ENCODE results near the gene ANKRD65.
"Not testable (repeated sequence)": the region's sequence is repeated elsewhere in the genome, so short reads cannot be mapped to it uniquely, and the experiment has no call there.

The ANKRD65 gene

DNA sequence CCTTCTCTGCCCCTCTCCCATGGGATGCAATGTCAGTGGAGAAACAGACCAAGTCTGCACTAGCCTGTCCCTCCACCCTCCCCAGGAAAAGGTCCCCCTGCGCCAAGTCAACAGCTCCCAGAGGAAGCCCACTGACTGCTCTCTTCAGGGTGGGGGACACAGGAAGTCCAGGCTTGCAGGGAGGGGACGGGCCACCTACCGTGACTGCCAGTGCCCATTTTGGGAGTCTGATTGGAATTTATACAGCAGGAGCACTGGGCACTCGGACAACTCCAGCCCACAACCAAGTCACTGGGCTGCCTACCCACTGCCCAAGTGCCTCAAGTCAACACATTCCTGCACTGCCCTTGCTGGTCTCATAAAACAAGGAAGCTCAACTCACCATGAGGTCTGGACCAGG lies 28.1 kb downstream of the ANKRD65 start:
- no peak for DNase-seq

DNA sequence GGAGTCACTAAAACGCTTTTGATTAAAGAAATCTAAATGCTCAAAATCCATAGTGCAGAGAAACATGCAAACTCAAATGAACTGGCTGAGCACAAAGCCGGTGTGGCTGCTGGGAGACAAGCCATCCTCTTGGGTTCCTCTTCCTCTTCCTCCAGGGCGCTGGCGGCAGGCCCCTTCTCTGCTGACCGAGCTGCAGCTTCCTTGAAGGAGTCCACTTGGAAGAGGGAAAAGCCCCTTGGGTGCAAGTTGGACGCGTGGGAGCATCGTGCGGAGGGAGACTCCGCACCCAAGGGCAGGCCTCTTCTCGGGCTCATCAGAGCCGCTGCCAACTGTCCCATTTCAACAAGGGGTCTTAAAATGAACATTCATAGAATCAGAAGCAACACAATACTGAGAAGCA lies 29.9 kb downstream of the ANKRD65 start:
- DNase-seq, result no peak

DNA sequence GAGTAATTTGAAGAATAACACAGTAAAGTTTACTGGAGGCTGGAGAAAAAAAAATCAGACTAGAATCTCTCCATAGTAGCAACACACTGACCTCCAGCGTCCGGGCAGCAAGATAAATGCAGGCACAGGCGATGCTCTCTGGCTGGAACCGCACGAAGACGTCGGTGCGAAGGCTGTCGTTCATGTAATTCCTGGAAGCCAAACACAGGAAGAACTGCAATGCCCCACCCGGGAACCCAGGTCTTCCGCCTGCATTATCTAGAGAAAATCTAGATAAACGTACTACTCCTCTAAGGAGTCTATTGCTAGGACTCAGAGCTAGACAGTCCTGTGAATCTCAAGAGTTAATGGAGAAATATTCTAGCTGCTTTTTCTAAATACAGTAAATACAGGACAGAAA lies 30.4 kb downstream of the ANKRD65 start:
- DNase-seq, result no peak

DNA sequence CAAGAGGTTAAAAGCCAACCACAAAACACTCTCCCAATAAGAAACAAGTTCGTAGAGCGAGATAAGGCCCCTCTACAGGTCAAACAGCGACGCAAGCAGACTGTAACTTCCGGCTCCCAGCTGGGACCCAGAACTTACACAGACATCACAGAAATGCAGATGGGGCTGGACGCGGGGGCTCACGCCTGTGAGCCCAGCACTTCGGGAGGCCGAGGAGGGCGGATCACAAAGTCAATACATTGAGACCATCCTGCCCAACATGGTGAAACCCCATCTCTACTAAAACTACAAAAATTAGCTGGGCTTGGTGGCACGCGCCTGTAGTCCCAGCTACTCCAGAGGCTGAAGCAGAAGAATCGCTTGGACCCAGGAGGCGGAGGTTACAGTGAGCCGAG lies 33.0 kb downstream of the ANKRD65 start:
- no peak for DNase-seq

DNA sequence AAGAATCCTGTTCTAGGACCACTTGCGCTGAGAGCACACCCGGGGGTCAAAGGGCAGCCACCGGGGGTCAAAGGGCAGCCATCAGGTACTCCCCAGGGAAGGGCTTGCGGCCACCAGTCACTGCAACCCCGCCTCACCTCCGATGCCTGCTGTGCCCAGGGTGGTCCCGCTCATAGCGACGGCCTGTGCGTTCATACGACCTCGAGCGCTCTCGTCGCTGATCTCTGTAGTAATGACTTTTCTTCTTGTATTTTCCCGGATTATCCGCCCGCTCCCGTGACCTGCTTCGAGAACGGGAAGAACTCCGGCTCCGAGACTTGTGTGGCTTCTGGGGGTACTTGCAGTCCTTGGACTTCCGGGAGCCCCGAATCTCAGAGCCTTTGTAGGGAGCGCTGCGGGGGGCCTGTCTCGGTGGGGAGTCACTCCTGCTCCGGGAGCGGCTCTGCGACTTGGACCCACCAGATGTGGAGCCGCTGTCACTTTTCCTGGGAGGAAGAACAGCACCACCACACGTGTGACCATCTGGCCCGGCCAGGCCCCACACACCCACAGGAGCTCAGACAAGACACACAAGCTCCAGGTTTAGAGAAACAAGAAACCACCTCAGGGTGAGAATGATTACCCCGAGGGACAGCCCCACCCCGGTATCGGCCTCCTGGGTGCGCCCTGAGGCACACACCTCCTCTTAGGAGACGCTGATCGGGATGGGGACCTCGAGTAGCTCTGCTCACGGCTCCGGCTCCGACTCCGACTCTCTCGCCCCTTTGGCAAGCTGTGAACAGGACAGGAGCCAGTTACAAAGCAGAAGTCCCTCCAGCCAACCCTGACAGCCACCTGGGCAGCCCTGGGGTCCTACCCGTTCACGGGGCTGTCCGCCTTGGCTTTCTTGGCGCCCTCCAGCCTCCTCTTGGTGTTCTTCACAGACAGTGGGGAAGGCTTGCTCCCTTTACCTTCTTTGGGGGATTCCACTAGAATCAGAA lies 33.7 kb downstream of the ANKRD65 start:
- no peak for DNase-seq

DNA sequence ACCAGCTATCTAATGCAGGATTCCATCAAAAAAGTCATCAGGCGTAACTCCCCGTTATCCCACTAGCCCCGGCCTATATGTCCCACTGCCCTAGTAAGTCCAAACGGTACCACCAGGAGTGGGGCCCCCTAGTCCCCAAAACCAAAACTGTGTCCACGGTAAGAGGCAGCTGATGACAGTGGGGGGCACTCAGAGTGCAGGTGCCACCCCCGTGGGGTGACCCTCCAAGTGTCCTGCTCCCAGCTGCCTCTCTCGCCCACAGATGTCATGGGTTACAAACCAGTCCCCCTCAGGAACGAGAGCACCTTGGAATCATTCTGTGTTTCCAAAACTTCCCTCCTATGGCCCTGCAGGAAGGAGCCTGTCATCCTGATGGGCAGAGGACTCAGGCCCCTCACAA lies 35.1 kb downstream of the ANKRD65 start:
- no peak for DNase-seq

DNA sequence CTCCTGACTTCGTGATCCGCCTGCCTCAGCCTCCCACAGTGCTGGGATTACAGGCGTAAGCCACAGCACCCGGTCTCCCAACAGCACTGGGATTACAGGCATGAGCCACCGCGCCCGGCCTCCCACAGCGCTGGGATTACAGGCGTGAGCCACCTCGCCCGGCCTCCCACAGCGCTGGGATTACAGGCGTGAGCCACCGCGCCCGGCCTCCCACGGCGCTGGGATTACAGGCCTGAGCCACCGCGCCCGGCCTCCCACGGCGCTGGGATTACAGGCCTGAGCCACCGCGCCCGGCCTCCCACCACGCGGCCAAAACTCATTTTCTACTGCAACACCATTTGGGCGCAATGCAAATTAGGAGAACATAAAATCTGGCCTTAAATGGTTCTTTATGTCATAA lies 35.7 kb downstream of the ANKRD65 start:
- DNase-seq, result not testable (repeated sequence)

DNA sequence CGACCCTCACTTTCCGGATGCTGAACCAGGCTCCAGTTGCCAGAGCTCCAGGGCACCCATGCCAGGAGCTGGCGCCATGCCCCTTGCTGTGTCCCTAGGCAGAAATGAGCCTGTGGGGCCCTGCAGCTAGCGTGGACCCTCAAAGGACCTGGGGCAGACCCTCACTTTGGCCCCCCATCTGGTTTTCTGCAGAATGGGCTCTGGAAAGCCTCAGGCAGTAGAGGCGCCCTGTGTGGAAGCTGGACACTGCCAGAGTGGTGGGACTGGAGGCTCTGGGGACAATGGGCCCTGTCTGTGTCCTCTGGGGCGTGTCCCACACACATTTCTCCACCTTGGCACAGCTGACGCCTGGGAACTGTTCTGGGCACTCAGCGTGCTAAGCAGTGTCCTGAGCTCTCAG lies 39.8 kb downstream of the ANKRD65 start:
- DNase-seq, result no peak

DNA sequence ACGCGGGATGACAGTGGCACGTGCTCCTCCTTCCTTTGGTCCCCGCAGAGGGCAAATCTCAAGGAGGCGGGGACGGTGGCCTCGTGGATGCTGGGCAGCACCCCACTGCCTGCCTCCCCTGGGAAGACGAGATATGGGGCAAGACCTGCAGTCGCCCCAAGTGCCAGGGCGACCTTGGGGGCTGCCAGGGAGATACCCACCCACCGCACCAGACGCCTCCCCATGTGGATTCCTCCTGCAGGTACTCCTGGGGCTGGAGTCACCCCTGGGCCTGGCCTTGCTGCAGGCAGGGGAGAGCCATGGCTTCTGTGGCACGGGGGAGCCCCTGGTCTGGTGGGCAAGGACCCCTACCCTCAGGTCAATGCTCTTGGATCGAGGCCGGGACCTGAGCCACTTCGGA lies 40.2 kb downstream of the ANKRD65 start:
- DNase-seq, result no peak

DNA sequence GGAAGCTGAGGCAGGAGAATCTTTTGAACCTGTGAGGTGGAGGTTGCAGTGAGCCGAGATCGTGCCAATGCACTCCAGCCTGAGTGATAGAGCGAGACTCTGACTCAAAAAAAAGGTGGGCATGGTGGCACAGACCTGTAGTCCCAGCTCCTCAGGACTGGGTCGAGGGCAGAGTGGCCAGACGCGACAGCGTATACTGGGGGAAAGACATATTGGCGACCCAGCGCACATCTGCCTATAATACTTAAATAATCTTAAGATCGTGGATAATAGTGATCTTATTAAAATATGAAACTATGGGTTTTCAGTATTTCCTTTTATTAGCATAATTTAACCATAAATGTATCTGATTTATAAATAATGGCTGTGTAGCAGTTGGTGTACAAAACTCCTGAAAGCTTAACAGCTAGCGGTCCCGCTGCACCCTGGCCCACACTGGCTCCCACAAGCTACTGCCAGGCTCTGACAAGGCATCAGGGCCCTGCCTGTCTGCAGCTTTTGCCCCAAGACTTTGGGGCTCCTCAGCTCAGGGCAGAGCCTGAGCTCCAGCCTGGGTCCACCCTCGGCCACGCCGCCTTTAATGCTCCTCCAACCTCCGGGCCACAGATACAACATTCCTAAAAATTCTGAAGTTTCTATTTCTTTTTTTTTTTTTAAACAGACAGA lies 43.4 kb downstream of the ANKRD65 start:
- DNase-seq, result no peak

DNA sequence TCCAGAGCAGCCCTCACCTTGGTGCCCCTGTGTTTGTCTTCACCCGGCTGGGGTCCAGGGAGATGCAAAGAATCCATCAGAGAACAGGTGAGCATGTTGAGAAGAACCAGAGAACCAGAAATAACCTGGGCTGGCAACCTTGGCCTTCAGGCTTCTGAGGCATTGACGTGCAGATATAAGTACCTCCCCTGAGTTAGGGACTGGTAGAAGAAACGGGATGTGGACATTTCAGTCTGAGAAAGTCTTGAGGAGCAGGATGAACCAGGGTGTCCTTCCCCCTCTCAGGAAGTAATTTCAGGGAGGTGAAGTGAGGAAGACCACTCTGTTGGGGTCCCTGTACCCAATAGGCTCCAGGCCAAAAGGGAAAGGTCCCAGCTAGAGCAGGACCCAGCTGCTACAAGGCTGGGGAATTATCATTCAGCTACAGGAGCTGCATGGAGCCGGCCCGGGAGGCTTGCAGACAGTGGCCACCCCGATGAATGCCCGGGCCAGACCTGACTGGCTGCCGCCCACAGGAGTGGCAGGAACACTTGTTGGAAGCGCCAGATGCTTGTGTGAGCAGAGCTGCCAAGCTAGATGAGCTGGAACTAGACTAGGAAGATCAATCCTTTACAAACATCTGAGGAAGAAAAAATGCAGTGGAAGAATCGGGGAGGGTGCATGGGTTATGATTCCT lies 44.4 kb downstream of the ANKRD65 start:
- DNase-seq, result no peak

DNA sequence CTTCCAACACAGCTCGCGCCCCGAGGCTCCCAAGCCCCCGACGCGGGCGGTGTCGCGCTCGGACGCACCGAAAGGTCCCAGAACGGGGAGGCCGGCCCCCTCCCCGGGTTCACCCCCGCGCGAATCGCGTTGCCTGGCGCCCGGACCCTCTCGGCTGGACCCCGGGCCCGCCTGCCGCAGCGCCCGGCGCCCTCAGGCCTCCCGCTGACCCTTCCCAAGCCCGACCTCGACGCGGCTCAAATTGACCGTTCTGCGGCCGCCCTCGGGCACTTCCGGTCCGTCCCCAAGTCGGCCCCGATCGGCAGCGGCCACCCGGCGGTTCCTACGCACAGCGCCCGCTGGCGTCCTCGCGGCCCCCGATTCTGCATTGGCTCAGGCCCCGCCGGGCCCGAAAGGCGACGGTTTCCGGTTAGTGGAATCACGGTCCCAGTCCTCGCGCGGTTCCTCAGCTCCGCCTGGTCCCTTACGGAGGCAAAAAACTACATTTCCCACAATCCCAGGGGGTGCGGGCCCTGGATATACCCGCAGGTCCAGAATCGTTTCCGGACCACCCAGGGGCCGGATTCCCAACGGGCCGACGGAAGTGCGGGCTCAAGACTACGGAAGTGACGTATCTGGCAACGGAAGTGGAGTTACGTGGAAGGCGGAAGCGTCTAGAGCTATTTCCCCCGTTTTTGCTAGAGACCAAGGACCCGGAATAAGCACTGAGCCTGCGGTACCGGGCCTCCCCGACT lies 46.0 kb downstream of the ANKRD65 start, which contains the start of gene AURKAIP1:
Gene AURKAIP1, minus strand, starts transcription at position 279 of the 734 bp plus-strand sequence. CDS start 451 bp downstream, outside the sequence.
- DNase-seq, result peak; percentile 100

DNA sequence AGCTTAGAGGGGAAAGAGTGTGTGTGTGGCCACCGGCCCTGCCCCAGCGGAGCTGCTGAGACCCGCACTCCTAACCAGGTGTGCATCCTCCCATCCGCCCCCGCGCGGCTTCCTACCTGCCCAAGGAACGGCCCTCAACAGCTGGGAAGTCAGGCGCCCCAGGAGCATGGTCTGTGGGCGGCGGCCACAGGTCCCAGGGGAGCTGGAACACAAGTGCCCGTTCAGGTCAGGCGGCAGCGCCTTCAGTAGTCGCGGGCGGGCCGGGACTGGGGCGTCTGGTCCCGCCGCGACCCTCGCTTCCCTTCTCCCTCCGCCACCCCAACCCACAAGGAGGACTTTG lies 46.5 kb downstream of the ANKRD65 start:
- no peak for DNase-seq

DNA sequence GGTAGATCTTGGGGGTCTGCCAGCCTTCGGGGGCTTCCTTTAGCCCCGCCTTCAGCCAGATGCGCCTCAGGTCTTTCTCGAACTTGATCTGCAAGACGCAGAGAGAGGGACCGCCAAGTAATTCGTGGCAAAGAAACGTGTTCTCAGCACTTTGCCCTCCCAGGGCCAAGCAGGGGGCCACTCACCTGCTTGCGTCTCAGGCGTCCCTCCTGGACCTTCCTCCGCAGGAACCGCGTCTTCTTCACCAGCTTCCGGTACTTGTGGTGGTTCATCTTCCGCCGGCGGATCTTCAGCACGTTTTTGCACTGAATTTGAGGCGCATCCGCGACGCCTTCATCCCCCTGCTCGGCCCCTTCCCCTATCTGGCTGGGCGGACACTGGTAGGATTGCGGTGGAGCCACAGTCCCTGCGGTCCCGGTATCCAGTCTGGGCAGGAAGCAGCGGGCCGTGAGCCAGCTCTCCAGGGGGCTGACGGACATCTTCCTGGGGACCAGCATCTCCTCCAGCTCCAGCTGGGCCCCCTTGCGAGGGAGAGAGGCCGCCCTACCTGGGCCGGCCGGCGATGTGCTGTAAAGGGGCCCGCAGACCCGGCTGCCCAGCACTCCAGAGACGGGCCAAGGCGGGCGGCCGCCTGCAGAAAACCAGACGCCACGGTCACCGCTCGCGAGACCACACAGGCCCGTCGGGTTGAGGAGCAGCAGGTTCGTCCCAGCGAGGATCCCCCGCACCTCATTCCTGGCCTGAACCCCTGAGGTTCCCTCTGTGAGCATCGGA lies 47.1 kb downstream of the ANKRD65 start:
- DNase-seq, result no peak

DNA sequence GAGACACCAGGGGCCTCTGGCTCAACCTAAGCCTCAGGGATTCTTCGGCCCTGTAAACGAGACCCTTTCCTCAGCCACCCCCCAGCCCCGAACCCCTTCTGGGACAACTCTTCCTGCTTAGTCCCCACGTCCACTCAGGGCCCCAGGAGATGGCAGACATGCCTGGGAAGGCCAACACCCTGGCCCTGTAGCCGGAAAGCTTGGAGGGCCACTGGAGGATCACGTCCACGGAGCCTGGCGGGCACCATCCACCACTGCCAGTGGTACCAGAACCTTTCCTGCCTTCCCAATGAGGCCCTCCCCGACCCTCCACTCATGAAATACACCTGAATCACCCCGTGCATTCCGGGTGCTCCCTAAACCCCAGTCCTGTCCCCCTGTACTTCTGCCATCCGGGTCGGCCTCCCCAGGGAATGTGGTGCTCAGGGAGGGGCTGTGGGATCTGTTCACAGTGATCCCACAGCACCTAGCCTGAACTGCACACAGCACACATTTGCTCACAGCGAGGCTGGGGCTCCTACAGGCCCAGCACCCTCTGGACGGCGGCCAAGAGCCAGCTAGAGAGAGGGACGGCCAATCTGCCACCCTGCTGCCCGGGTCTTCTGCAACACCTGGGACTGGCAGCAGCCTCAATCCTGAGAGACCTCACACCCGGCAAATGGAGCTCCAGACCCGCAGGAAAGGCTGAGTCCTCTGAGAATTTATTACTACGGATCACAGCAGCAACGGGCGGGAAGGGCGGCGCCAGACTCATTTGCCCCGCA lies 47.8 kb downstream of the ANKRD65 start:
- DNase-seq, result no peak

DNA sequence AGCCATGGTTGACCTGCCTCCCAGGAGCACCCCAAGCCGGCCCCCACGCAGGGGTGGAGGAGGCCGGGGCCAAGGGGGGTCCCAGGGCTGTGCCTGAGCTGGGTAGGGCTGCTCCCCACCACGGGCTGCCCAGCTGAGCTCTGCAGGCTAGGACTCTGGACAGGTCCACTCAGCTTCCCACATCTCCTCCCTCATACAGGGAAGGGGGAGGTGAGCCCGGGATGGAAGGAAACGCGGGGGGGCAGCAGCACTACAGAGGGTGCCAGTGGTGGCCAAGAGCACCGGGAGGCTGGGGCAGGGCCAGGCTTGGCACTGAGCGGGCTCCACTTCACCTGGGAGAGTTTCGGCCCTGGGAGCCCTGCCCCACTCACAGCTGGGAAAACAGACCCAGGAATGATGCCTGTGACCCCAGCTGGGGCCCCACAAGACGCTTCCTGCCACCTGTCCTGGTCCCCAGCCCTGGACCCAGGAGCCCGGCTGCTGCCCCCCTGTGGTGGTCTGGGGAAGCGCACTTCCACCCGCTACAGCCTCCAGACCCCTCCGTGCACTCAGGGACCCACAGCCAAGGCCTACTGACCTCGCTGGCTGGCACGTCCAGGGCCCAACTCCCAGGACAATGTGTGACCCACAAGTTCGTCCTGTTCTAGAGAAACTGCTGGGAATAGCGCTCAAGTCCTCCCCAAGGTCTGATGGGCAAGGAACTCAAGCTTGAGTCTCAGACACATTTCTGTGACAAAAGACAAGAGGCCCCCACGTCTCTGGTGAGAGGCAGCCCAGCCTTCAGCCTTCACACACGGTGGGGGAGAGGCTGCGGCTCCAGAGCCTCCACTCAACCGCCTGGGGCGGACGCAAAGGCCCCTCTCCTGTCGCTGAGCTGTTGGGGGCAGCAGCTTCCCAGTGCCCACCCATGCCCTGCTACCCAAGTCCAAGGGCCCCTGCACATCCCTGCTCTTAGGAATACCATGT lies 49.0 kb downstream of the ANKRD65 start:
- peak; percentile 81 for DNase-seq

DNA sequence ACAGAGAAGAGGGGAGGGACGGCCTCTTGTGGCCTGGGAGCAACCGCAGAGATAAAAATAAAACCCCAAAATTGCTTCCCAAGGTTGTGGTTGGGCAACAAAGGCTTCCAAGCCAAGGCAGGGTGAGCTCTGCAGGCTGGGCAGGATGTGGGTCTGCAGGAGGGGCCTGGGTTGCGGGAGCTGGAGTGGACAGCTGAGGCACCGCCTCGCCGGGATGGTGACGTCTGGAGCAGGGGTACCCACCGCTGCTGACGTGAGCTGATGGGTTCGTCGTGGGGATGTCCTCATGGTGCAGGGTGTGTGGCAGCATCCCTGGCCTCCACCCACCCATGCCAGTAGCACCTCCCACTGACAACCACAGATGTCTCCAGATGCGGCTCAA lies 49.7 kb downstream of the ANKRD65 start:
- peak; percentile 61 for DNase-seq

DNA sequence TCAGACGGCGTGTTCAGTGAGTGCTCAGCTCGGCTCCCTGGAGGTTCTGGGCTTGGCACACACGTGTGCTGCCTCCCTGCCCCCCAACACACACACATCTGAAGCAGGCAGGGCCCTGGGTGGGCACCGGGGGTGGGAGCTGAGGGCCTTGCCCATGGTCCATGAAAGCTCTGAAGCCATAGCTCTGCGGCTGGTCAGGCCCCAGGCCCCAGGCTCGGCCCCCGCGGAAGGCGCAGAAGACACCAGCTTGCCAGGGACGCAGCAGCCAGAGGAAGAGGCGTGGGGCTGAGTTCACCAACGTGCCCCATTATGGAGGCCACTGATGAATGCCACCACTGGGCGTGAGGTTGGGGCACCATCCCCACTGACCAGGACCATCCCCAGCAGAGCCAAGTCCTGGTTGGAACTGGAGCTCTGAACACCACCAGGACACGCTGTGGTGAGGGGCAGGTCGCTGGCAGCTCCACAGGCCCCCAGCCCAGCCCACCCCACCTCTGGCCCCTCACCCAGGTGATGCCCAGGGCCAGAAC lies 50.2 kb downstream of the ANKRD65 start:
- no peak for DNase-seq

DNA sequence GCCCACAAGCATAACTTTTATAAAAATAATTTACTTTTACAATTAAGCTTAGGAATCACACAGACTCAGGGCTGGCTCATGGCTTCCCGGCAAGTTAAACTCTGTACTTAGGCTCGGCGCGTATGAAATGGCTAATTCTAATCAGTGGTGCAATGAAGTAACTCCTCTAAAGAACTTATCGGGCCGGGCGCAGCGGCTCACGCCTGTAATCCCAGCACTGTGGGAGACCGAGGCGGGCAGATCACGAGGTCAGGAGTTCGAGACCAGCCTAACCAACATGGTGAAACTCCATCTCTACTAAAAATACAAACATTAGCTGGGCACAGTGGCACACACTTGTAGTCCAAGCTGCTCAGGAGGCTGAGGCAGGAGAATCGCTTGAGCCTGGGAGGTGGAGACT lies 51.0 kb downstream of the ANKRD65 start:
- not testable (repeated sequence) for DNase-seq

Data from activated CD4-positive, alpha-beta T cell treated with anti-CD3 and anti-CD28 coated beads, Interleukin-10, Interleukin-2, amounts not matched to agents 100 ng/mL and 50 ng/mL, durations not matched to agents 16 hours and 8 hours (primary cell).